Measurements from ENCODE around the gene TRIM17.

TRIM17 gene

GRCh38 chr1:228452194-228453021 is 35.7 kb upstream of the TRIM17 start:
- TF ChIP-seq Cebpa-rat (IDR thresholded peaks at IDR 0.05) = no peak
- H3K9me3 ChIP-seq (replicated peaks in 1 of 11) = peaks cover 3 to 6% (median 5%) of the 10 kb centered on the region in 11 experiments
- H3K27ac ChIP-seq = no peak overlapping the region
- H3K36me3 ChIP-seq = no peaks in the 10 kb centered on the region
- H3K4me1 ChIP-seq = peaks cover 0 to 13% (median 3%) of the 10 kb centered on the region in 10 experiments; a peak in 8 of 20 replicates
- no peaks in the 10 kb centered on the region for H4K20me1 ChIP-seq
- no peak overlapping the region for H3K4me3 ChIP-seq
- peak overlapping the region in 4 of 11 experiments; percentile 28 to 57 (median 50); a peak in 6 of 22 replicates for H3K4me2 ChIP-seq
- no peak overlapping the region for H3K9ac ChIP-seq
- peaks cover 0 to 1% (median 0%) of the 10 kb centered on the region in 11 experiments; a peak in 2 of 22 replicates for H3K27me3 ChIP-seq

GRCh38 chr1:228450200-228450599 is 33.5 kb upstream of the TRIM17 start:
- Histone ChIP-seq H3K4me3 (no peak overlapping the region), H3K27me3 (peaks cover 12 to 22% (median 19%) of the 10 kb centered on the region in 11 experiments), H3K27ac (no peak overlapping the region), H3K4me2 (no peak overlapping the region), H3K4me1 (peaks cover 0 to 13% (median 3%) of the 10 kb centered on the region in 10 experiments; a peak in 8 of 20 replicates), H3K9me3 (replicated peaks in 1 of 11) (peaks cover 0 to 9% (median 0%) of the 10 kb centered on the region in 11 experiments; a peak in 5 of 22 replicates), H3K36me3 (no peaks in the 10 kb centered on the region), H3K9ac (no peak overlapping the region), H4K20me1 (no peaks in the 10 kb centered on the region)
- TF ChIP-seq Cebpa-rat (IDR thresholded peaks at IDR 0.05) = no peak

DNA sequence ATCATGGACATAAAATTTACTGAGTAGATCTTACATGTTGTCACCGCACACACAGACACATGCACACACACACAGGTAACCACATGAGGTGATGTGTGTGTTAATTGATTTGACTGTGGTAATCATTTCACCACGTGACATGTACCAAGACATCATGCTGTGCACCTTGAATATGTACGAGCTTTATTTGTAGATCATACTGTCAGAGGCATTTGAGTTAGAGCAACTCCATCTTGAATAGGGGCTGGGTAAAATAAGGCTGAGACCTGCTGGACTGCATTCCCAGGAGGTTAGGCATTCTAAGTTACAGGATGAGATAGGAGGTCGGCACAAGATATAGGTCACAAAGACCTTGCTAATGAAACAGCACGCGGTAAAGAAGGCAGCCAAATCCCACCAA is 31.7 kb upstream of the TRIM17 start:
- peaks cover 20 to 33% (median 28%) of the 10 kb centered on the region in 11 experiments for H3K27me3 ChIP-seq
- no peak for TF ChIP-seq Cebpa-rat (IDR thresholded peaks at IDR 0.05)
- peaks cover 0 to 9% (median 0%) of the 10 kb centered on the region in 11 experiments; a peak in 5 of 22 replicates for H3K9me3 ChIP-seq (replicated peaks in 1 of 11)
- H4K20me1 ChIP-seq = no peaks in the 10 kb centered on the region
- H3K36me3 ChIP-seq = no peaks in the 10 kb centered on the region
- H3K4me1 ChIP-seq = peaks cover 0 to 13% (median 3%) of the 10 kb centered on the region in 10 experiments; a peak in 8 of 20 replicates
- no peak overlapping the region for H3K27ac ChIP-seq
- H3K9ac ChIP-seq = no peak overlapping the region
- H3K4me3 ChIP-seq = no peak overlapping the region
- H3K4me2 ChIP-seq = no peak overlapping the region

DNA sequence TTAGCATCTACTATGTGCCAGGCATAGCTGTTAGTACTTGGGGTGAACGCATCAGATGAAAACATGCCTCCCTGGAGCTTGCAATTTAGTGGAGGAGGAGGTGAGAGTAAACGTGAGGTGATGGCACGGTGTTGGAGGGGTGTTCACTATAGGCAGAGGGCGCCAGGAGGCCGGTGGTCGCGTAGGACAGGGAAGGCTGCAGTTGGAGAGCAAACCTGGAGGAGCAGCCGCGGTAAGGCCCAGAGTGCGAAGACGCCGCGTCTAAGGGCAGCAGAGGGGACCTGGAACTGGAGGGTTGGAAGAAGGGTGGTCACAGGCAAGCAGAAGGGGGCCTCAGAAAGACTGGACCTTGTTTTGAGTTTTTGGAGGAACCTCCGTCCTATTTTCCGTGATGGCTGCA is 30.2 kb upstream of the TRIM17 start:
- Histone ChIP-seq H3K27ac (no peak overlapping the region), H3K9me3 (replicated peaks in 1 of 11) (peaks cover 0 to 9% (median 0%) of the 10 kb centered on the region in 11 experiments; a peak in 5 of 22 replicates), H3K4me2 (no peak overlapping the region), H3K4me3 (no peak overlapping the region), H4K20me1 (no peaks in the 10 kb centered on the region), H3K36me3 (no peaks in the 10 kb centered on the region), H3K9ac (no peak overlapping the region), H3K27me3 (peaks cover 20 to 33% (median 28%) of the 10 kb centered on the region in 11 experiments), H3K4me1 (peaks cover 0 to 2% (median 0%) of the 10 kb centered on the region in 10 experiments; a peak in 4 of 20 replicates)
- TF ChIP-seq Cebpa-rat (IDR thresholded peaks at IDR 0.05) = no peak

DNA sequence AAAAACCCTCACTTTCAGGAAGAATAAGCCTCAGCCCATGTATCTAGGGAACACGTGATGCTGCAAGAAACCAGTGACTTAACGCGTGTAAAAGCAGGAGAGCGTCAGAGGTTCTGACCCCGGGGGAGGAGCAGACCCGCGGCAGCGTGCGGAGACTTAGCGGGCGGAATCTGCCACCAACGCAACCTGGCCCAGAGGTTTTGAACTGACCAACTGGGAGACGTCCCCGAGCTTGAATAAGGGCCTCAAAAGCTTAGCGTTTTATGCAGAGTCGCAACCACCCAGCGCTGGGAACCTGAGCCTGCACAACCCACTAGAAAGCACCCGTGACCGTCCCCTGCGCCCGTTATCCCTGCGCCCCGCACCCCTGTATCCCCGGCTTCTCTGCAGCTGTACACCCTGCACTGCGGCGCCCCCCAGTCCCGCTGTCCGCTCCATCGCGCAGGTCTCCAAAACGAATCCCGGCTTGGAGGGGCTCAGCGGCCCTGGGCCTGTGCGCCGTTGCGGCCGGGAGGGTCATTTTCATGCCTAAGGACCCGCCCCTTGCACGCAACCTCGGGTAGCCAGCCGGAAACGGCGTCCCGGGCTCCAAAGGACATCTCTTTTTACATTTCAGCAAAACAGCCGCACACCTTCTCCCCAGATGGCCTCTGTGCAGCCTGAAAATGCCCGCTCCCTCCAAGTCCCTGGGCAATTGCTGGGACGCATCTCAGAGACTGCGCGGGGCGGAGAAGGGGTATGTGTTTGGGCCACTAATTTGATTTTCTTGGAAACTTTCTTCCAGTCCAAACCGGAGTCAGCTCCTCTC is 29.4 kb upstream of the TRIM17 start:
- Histone ChIP-seq H3K27me3 (peaks cover 20 to 33% (median 28%) of the 10 kb centered on the region in 11 experiments), H3K4me1 (no peaks in the 10 kb centered on the region), H3K27ac (no peak overlapping the region), H3K9ac (no peak overlapping the region), H3K36me3 (no peaks in the 10 kb centered on the region), H3K4me3 (no peak overlapping the region), H4K20me1 (no peaks in the 10 kb centered on the region), H3K4me2 (no peak overlapping the region), H3K9me3 (replicated peaks in 1 of 11) (peaks cover 0 to 9% (median 0%) of the 10 kb centered on the region in 11 experiments; a peak in 5 of 22 replicates)
- no peak for TF ChIP-seq Cebpa-rat (IDR thresholded peaks at IDR 0.05)

DNA sequence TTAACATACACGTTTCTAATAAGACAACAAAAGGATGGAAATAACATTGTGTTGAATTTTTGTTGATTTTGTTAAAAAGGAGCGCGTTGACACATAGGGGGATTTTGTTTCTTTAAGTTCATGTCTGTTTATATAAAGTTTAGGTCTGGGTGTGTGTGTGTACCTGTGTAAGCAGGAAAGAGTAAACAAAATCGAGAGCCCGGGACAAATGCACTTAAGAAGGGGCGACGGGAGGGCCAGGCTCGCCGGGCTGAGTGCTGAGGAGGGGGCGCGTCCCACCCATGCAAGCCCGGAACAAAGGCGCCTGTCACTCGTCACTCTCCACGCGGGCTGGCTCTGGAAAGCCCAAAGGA is 28.8 kb upstream of the TRIM17 start:
- Histone ChIP-seq H3K27ac (no peak overlapping the region), H3K9ac (no peak overlapping the region), H3K9me3 (replicated peaks in 1 of 11) (peaks cover 0 to 9% (median 0%) of the 10 kb centered on the region in 11 experiments; a peak in 5 of 22 replicates), H4K20me1 (no peaks in the 10 kb centered on the region), H3K4me1 (no peaks in the 10 kb centered on the region), H3K36me3 (no peaks in the 10 kb centered on the region), H3K4me3 (no peak overlapping the region), H3K27me3 (peaks cover 20 to 33% (median 28%) of the 10 kb centered on the region in 11 experiments), H3K4me2 (no peak overlapping the region)
- no peak for TF ChIP-seq Cebpa-rat (IDR thresholded peaks at IDR 0.05)

GRCh38 chr1:228443395-228443794 is 26.7 kb upstream of the TRIM17 start:
- Histone ChIP-seq H4K20me1 (no peaks in the 10 kb centered on the region), H3K27me3 (peaks cover 20 to 33% (median 28%) of the 10 kb centered on the region in 11 experiments), H3K9ac (no peak overlapping the region), H3K27ac (no peak overlapping the region), H3K4me3 (no peak overlapping the region), H3K4me2 (no peak overlapping the region), H3K4me1 (no peaks in the 10 kb centered on the region), H3K9me3 (replicated peaks in 1 of 11) (peaks cover 0 to 9% (median 0%) of the 10 kb centered on the region in 11 experiments; a peak in 5 of 22 replicates), H3K36me3 (no peaks in the 10 kb centered on the region)
- no peak for TF ChIP-seq Cebpa-rat (IDR thresholded peaks at IDR 0.05)

DNA sequence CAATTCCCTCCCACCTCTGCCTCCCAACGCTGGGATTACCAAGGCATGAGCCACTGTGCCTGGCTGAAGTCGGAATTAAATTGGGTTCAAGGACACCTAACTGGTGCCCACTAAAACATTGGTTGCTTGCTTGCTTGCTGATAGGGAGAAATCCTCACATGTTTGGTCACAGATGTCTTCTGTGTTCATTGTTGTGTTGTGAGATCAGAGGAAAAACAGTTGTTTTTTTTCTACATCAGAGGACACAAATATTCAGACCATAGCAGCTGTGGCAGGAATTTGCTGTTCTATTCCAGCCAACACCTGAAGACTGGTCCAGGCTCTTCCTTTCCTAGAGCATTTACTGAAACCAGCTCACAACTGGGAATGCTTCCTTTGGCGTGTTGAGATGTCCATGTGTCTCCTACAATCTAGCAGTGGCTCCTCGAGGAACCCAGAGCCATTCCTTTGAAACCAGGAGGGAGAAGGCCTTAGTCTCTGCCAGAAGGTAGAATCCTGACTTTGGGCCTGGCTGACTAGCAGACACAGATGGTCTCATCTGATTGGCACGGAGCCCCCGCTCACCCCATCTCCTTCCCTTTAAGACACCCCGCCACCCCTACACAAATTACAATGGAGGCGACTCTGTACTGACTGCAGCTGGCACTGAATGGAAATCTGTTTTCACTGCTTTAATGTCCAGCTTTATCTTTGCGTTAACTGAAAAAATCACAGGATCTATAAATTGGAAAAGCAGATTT is 24.3 kb upstream of the TRIM17 start:
- no peaks in the 10 kb centered on the region for H3K4me1 ChIP-seq
- H3K4me3 ChIP-seq = no peak overlapping the region
- no peaks in the 10 kb centered on the region for H4K20me1 ChIP-seq
- H3K36me3 ChIP-seq = no peaks in the 10 kb centered on the region
- no peak overlapping the region for H3K4me2 ChIP-seq
- no peak overlapping the region for H3K27ac ChIP-seq
- no peak for TF ChIP-seq Cebpa-rat (IDR thresholded peaks at IDR 0.05)
- no peak overlapping the region for H3K9ac ChIP-seq
- peaks cover 0 to 5% (median 0%) of the 10 kb centered on the region in 11 experiments; a peak in 4 of 22 replicates for H3K9me3 ChIP-seq (replicated peaks in 1 of 11)
- peaks cover 14 to 19% (median 17%) of the 10 kb centered on the region in 11 experiments for H3K27me3 ChIP-seq

Measured in BLaER1 treated with 17β-estradiol and CSF1 and Interleukin-3, amounts not matched to agents 10 nM and 100 nM (cell line).